RCC 7860 (cell line): Measurements from ENCODE around the gene PAXIP1.

Experiments used
- DNase-seq: peaks from one replicate; pipeline ENCODE4 v3.0.0-alpha.2; 2015; ENCODE audit warnings: low spot score
- FAIRE-seq: peaks from 2 replicates; lab custom pipeline; 2012; peaks lifted over from hg19 to GRCh38; lab: Jason Lieb, UNC

Gene PAXIP1

GRCh38 chr7:154914308-154914995 is 88.5 kb downstream of the PAXIP1 start:
- DNase-seq (no peak), FAIRE-seq (no peak)

- FAIRE-seq (no peak), DNase-seq (peak; percentile 52)
Measured at GRCh38 chr7:154913638-154914307, 89.2 kb downstream of the PAXIP1 start.

- no peak for DNase-seq
- no peak for FAIRE-seq
Measured at GRCh38 chr7:154912871-154913637, 89.9 kb downstream of the PAXIP1 start.

GRCh38 chr7:154911862-154912455 is 91.0 kb downstream of the PAXIP1 start:
- no peak for FAIRE-seq
- no peak for DNase-seq

DNA sequence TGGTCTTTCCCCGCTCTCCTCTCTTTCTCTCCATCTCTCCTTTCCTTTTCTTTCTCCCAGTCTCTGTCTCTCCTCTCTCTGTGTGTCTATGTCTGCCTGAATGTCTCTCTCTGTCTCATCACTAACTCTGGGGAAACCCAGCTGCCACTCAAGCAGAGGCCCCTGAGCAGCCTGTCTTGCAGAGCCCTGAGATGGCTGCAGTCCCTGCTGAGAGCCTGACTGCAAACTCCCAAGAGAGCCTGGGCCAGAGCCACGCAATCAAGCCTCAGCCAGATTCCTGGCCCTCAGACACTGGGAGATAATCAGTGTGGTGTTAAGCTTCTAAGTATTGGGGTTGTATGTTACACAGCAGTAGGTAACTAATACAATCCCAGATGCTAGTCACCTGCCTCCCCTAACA is 91.5 kb downstream of the PAXIP1 start:
- DNase-seq, result no peak
- FAIRE-seq, result no peak

- DNase-seq (no peak), FAIRE-seq (no peak)
Measured at GRCh38 chr7:154910977-154911376, 91.9 kb downstream of the PAXIP1 start.

- DNase-seq (no peak), FAIRE-seq (no peak)
Measured at GRCh38 chr7:154910125-154910524, 92.8 kb downstream of the PAXIP1 start.

GRCh38 chr7:154909241-154910105 is 93.5 kb downstream of the PAXIP1 start:
- FAIRE-seq, result no peak

DNA sequence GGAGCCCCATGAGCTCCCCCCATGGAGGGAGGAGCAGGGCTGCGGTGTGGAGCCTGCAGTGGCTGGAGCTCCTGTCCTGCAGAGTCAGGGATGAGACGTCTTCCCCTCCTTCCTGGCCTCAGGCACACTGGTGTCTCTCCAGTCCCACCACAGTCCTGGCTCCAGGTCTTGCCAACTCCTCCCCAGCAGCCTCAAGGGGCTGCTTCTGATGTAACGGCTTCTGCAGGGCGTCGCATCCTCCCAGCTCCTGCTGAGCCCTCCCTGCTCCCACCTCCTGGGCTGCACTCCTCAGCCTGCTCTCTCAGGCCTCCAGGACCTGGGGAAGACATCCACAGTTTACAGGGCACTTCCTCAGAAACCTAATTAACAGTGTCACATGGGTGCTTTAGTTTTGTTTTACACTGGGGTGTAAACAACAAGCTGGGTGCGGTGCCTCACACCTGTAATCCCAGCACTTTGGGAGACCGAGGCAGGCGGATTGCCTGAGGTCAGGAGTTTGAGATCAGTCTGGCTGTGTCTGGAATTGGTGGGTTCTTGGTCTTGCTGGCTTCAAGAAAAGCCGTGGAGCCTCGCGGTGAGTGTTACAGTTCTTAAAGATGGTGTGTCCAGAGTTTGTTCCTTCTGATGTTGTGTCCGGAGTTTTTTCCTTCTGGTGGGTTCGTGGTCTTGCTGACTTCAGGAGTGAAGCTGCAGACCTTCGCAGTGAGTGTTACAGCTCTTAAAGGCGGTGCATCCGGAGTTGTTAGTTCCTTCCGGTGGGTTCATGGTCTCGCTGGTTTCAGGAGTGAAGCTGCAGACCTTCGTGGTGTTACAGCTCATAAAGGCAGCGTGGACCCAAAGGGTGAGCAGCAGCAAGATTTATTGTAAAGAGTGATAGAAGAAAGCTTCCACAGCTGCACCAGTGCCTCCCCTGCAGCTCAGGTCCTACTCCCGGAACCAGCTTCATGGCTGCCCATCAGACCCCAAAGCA is 95.0 kb downstream of the PAXIP1 start:
- DNase-seq, result no peak
- no peak for FAIRE-seq

More at GRCh38 chr7:154909241-154910105, 93.5 kb downstream of the PAXIP1 start:
- no peak for DNase-seq

DNA sequence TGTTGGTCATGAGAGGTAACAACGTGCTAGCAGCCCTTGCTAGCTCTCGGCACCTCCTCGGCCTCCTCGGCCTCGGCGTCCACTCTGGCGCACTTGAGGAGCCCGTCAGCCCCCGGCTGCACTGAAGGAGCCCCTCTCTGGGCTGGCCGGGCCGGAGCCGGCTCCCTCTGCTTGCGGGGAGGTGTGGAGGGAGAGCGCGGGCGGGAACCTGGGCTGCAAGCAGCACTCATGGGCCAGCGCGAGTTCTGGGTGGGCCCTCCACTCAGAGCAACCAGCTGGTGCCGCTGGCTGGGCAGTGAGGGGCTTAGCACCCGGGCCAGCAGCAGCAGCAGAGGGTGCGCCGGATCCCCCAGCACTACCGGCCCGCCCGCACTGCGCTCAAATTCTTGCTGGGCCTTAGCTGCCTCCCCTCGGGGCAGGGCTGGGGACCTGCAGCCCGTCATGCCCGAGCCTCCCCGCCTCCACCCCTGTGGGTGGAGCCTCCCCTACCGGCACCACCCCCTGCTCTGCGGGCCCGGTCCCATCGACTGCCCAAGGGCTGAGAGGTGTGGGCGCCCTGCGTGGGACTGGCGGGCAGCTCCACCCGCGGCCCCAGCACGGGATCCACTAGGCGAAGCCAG is 96.1 kb downstream of the PAXIP1 start:
- no peak for FAIRE-seq
- DNase-seq, result no peak

DNA sequence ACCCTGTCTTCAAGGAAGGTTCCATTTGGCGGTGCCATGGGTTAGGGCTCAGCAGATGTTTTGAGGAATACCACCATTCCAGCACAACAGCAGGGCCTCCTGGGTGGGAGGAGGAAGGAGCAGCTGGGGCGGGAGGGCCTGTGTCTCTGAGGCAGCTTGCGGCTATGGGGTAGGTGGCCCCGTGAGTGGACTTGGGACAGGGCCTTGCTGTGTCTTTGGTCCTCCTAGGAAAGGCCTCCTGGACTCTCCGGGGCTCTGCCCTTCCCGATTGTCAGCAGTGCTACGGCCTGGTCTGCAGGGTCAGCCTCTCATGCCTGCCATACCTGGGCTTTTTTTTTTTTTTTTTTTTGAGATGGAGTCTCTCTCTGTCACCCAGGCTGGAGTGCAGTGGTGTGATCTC is 96.7 kb downstream of the PAXIP1 start:
- DNase-seq (no peak), FAIRE-seq (no peak)

DNA sequence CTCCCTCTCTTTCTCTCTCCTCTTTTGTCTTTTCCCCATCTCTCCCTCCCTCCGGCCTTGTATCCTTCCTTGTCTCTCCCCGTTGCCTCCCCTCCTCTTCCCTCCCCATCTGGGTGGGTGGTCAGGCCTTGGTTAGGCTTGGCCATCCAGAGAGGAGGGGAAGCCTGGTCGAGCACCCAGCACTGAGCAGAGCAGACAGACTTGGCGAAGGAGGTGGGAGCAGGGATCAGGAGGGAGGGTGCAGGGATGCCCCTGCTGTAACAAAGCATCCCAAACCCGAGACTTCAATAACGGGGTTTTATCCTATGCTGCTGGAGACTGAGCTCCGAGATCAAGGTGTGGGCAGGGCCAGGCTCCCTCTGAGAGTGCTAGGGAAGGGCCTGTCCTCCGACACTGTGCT is 97.3 kb downstream of the PAXIP1 start:
- FAIRE-seq (no peak), DNase-seq (no peak)

GRCh38 chr7:154905146-154905545 is 97.8 kb downstream of the PAXIP1 start:
- no peak for FAIRE-seq
- DNase-seq, result no peak

DNA sequence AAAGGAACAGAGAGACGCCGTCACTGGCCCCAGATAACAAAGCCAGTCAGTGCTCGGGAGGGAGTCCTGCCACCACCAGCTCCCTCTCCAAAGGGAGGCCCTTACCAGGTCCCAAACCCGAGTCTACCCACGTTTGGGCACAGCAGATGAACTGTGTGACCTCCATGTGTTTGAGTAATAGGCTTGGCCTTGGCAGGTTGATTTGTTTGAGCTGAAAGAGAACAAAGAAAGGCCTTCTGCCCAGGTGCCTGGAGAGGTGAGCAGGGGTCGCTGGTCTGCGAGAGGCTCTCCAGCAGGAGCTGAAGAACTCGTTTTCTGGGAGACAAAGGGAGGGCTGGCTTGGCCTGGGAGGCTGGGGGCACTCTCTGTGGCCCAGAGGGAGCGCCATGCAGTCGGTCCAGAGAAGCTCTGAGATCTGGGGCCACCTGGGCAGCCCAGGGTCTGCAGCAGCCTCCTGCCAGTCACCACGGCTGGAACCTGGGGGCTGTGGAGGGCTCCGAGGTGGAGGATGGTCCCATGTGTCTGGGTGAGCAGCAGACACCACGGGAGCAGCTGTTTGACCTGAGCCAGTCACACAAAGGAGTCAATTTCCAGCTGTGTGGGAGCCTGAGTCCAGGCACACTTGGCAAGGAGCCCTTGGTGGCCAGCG is 99.7 kb downstream of the PAXIP1 start:
- no peak for DNase-seq
- no peak for FAIRE-seq

GRCh38 chr7:154902600-154903082 is 100.3 kb downstream of the PAXIP1 start:
- DNase-seq (no peak), FAIRE-seq (no peak)

DNA sequence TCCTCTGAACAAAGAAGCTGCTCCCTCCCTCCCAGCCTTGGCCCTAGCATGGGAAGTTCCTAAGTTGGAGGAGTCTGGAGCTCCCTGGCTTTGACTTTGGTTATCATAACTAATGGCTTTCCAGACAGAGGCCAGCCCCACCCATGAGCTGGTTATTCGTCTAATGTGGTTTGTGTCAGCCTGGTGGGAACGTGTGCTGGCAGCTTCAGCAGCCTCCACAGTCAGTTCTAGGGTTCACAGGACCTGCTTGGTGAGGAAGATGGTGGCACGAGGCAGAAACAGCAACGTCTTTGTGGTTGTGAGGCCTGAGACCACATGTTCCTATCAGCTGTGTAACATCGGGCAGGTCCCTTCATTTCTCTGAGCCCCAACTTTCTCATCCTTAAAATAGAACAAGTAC is 103.1 kb downstream of the PAXIP1 start:
- FAIRE-seq, result no peak

DNA sequence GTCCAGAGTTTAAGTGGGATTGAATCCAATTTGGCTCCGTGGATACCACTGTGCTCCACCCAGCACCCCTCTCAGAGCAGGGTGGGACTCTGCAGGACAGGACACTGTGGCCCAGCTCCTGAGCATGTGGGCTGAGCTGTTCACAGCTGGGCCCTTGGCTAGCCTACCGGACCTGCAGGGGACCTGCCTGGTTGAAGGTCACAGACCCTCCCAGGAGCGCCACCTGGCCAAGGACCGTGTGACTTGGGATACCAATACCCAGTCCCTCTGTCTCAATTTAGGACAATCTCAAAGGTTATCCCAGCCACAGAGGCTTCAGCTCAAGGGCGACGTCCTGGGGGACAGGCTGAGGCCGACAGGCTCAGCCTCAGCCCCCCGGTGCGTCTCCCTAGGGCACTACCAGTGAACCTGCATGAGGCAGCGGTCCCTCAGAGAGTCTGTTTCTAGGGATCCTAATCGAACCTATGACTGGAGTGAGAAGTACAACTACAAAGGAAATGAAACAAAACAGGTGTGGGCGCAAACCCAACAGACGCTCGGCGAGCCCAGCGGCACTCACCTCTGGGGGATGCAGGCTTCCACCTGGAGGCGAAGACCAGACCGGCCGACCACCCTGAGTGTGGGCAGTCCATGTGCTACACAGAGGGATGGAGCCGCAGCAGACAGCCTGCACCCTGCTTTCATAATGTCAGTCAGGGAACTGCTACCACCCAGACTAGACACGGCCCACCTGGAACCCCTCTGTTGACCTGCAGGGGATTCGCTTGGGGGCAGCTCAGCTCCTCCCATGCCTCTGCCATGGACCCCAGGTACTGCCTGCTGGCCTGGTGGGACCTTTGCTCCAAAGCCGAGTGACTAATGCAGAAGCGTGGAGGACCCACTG is 103.7 kb downstream of the PAXIP1 start:
- DNase-seq, result no peak
- FAIRE-seq, result no peak

More for the DNA sequence above, 103.1 kb downstream of the PAXIP1 start:
- no peak for DNase-seq
